HG02588 (cell line): ENCODE data around the gene PLEKHO2.
A peak's percentile ranks its signal among the peaks of the same experiment; 100 is the strongest.

Experiments used
- ATAC-seq: cut with Tn5 transposase; IDR thresholded peaks from one replicate; pipeline ENCODE4 v1.9.1; 2021; ENCODE audit warnings: mild to moderate bottlenecking, moderate library complexity; ENCODE audit not compliant: unreplicated experiment

The PLEKHO2 gene

GRCh38 chr15:64855205-64855975 lies 13.7 kb downstream of the PLEKHO2 start:
- no peak for ATAC-seq

GRCh38 chr15:64856429-64857145 lies 14.9 kb downstream of the PLEKHO2 start:
- no peak for ATAC-seq

DNA sequence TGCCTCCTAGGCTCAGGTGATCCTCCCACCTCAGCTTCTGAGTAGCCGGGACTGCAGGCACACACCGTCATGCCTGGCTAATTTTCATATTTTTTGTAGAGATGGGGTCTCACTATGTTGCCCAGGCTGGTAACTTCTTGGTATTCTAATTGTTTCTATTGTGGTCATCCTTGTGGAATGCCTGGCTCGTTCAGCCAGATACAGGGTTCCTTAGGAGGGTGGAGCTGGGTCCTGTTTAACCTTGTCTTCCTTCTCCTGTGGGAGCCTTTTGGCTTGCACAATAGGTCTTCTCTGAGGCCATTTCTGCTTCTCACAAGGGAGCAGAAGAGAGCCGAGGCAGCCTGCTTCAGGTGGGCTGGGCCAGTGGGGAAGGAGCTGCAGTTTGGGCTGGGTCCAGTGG lies 15.7 kb downstream of the PLEKHO2 start:
- ATAC-seq, result no peak

GRCh38 chr15:64858021-64858575 lies 16.4 kb downstream of the PLEKHO2 start:
- no peak for ATAC-seq

- no peak for ATAC-seq
Measured at GRCh38 chr15:64859226-64859625, 17.5 kb downstream of the PLEKHO2 start.

DNA sequence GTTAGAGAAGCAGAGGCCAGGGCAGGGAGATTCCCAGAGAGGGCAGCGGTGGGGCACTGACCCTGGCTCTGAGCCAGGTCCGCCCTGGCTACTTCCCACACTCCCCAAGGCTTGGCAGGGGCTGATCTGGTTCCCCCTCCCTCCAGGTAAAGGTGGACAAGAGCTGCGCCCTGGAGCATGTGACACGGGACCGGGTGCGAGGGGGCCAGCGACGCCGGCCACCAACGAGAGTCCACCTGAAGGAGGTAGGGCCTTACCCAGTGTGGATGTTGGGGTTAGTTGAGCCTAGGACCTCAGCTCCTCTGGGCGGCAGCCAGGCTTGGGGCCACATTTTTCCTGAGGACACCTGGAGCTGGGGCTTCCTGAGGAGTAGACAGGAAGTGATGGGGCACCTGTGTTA lies 19.6 kb downstream of the PLEKHO2 start:
- no peak for ATAC-seq

DNA sequence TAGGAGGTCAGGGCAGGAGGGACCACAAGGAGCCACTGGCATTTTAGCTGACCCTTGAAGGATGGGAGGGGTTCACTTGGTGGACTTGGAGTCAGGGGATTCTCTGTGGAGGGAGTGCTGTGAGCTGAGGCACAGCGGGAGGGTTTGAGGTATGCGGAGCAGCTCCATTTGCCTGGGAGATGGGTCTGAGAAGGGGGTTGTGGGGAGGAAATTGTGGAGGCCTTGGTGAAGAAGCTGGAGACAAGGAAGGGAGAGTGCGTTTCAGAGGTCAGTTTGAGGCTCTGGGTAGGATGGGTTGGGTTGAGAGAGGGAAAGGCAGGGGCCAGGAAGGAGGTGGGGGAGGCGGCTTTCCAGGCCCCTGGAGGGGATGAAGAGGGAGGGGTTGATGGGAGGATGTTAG lies 20.2 kb downstream of the PLEKHO2 start:
- ATAC-seq, result no peak

DNA sequence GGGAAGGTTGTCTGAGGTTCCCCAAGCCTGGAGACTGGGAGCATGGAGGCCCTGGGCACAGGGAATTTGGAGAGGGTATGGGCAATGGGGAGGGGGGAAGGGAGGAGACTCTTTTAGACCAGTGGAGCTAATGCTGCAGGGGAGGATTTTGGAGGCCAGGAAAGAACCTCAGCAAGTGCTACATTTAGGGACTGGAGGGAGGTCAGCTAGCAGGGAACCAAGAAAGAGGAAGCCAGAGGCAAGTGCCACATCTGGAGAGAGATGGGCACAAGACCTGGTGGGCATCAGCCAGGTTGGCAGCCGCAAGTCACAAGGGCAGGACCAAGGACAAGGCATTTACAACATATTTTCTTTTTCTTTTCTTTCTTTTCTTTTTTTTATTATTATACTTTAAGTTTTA lies 20.7 kb downstream of the PLEKHO2 start:
- no peak for ATAC-seq

DNA sequence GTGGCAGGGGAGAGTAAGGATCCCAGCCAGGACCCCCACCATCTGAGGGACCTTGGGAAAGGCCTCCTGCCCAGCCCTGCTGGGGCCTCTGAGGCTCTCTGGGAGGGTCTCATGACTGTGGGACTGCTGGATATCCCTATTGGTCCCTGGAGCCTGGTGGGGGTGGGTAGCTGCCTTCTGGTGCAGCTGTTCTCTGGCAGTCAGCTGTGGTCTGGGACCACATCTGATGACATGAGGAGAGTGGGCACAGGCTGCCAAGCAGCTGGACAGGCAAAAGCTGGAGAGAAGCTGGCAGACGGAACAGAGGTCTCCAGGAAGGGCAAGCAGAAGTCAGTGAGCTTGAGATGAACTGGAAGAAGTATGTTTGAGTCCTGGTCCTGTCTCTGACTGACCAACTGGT lies 22.4 kb downstream of the PLEKHO2 start:
- no peak for ATAC-seq

- ATAC-seq, result no peak
Measured at GRCh38 chr15:64865126-64865997, 23.6 kb downstream of the PLEKHO2 start.

DNA sequence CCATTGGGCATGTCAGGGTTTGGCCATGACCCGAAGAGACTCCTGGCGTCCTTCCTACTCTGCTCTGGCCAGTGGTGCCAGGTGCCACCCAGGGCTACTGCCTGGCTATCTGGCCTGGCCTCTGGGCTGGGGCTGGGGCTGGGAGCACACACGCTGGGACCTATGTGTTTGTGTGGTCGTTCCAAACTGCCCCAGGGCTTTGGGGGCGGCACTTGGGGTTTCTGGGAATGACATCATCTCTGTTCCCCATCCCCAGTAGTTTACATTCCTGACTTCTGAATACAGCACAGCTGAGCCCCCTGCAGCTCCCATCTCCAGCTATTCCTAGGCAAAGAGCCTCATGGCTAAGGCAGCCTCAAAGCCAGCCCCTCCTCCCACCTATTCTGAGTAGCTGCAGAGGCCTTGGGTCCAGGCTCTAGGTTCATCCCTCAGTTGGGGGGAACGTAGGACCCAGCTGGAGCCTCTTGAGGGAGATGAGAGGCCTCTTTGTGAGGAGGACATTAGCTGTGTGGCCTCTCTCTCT lies 24.3 kb downstream of the PLEKHO2 start:
- no peak for ATAC-seq

GRCh38 chr15:64869501-64869900 lies 27.8 kb downstream of the PLEKHO2 start:
- no peak for ATAC-seq

GRCh38 chr15:64870353-64870752 lies 28.6 kb downstream of the PLEKHO2 start:
- ATAC-seq, result no peak

DNA sequence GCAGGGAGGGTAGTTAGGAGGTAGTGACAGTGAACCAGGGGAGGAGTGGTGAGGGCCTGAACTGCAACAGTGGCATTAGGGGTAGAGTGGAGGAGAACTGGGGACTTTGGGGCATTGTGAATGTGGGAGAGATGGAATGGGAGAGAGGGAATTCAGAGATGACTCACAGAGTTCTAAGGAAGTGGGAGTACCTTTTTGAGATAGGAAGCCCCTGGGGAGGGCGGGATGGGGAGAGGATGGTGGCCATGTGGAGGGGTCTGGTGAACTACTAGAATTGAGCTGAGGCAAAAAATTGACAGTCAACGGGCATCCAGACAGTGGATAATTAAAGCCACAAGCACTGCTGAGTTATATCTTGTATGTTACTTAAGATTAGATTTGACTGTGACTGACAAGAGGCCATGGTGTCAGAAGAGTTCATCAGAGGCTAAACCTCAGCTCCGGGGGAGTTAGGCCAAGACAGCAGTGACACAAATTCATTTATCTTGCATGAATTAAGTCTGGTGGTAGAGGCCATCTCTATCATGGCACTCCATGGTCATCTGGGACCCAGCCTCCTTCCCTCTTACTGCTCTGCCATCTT lies 34.0 kb downstream of the PLEKHO2 start:
- no peak for ATAC-seq

DNA sequence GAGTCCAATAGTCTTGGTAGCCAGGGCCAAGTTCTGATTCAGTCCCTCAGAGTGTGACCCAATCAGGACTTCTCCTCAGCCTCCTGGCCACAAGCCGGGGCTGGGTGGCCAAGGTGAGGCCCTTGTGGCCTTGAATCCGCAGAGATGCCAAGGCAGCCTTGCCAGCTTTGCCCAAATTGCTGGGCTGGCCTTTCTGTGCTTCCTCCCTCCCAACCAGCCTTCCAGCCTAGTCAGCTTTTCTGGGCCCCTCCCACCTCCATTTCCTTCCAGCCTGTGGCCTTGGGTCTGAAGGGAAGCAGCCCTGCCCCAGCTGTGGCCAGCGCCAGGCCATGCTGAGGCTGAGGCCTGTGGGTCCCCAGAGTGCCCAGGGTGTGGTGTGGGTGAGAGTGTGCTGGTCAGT lies 35.7 kb downstream of the PLEKHO2 start:
- no peak for ATAC-seq

- ATAC-seq, result no peak
Measured at GRCh38 chr15:64878705-64879104, 37.0 kb downstream of the PLEKHO2 start.

- no peak for ATAC-seq
Measured at GRCh38 chr15:64883100-64883581, 41.4 kb downstream of the PLEKHO2 start.

DNA sequence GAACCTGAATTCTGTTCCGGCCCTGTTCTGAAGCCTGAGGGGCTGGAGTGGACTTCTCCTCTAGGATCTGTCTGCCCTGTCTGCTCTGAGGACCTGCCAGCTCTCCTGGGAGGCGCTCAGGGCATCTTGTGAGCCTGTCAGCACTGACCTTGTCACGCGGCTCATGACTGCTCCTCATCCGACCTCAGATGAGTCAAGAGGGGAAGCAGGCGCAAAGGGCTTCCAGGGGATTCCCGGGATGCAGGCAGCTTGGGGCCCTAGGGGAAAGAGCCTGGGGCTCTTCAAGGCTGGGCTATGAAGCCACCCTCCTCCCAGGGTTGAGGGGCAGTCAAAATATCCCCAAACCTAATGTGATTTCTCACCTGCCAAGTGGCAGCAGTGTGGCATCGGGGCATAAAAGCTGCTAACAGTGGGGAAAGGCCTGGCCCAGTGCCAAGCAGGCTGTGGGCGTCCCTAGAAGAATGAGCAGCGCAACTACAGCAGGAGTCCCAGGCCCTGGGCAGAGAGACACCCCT lies 42.3 kb downstream of the PLEKHO2 start:
- ATAC-seq, result peak; percentile 67

DNA sequence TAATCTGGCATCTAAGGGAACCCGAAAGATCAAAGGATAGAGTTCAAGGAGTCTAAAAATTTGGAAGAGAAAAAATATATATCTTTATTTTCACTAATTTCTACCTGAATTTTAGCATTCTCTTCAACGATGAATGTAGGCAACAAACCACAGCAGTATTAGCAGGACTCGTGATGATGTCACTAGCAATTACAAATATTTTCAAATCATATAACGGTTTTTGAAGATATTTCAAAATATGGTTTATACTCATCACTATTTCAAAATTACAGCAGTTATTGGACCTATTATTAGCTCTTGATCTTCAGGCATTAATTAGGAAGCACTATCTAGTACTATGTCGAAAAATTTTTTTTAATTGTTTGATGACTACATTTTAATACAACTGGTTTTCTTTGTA lies 43.0 kb downstream of the PLEKHO2 start:
- ATAC-seq, result no peak

DNA sequence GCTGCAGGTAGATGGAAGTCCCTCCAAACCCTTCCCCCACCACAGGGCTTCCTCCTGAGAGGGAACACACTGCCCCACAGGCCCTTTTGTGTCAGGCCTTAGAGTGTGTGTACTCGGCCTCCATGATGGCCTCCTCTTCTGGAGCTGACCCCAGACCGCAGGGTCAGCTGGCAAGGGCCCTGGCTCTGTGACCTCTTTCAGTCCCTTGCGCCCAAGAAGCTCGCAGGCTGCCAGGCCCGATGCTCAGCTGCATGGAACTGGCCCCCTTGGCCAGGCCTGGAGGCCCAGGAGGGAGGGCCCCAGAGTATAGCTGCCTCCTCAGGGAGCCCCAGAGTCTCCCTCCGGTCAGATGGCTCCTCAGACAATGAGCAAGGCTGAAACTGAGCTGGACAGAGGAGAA lies 46.6 kb downstream of the PLEKHO2 start:
- ATAC-seq, result no peak
